ENCODE results near the gene PGA4. TPM values are rescaled to one million over a fixed set of nuclear protein-coding genes. Genes with fewer than 3 reads are reported as not detected.
"Not testable (repeated sequence)": the region's sequence is repeated elsewhere in the genome, so short reads cannot be mapped to it uniquely, and the experiment has no call there.

PGA4 gene
- total RNA-seq = not detected

DNA sequence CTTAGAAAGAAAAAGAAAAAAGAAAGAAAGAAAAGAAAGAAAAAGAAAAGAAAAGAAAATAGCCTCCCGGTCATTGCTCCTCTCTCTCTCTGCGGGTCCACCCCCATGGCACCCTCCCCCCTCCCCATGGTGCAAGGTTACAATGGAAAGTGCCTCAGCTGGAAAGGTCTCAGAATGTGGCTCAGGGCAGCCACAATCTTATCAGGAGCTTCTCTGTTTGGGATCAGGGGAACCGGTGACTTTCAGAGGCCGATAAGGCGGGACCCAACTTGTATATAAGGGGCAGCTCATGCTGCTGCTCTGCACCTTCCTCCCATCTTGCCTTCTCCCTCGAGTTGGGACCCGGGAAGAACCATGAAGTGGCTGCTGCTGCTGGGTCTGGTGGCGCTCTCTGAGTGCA is at the start of gene PGA4:
TSS of gene PGA4 (plus strand) at position 301 of the 400 bp plus-strand sequence. CDS start at position 355, 54 bp downstream.
- CTCF ChIA-PET, POLR2A ChIA-PET: not testable (repeated sequence)

DNA sequence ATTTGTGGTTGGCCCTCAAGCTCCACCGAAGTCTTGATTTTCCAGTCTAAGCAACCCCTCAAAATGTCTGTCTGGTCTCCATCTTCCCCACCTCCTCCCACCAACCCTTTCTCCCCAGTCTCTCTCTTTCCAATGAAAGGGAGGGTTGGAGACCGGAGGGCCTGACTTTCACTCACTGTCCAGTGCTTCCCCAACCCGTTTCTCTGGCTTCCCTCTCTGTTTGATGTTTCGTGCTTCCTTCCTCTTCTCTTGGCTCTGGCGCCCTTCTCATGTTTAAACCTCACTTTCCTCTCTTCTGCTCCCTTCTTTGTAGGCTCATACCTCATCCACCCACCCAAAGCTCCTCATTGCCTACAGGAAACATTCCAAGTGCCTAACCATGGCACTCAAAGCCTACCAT is 49.8 kb upstream of the PGA4 start:
- POLR2A ChIA-PET = no interaction called here
- CTCF ChIA-PET = interaction anchor here (0.5 to 4.2 kb wide), 2 partner anchors 15 to 1316 kb away, joined by 4 to 18 read pairs; no protein-coding TSS in a partner anchor

DNA sequence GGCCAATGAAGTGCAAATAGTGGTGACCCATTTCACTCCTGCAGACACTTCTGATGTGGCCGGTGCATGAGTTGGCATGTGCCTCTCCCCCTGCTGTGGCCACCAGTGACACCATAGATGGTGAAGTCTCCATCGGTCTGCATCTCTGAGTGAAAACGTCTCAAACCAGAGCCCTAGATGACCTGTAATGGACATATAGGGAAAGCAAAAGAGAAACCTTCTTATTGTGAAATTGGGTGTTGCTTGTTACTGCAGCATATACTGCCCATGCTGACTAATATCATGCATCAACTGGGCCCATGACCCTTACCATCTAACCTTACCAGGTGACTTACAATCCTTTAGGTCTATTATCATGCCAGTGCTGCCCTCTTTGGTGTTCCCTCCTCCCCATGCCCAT is 49.3 kb upstream of the PGA4 start:
- ChIA-PET POLR2A (no interaction called here), CTCF (no interaction called here)

DNA sequence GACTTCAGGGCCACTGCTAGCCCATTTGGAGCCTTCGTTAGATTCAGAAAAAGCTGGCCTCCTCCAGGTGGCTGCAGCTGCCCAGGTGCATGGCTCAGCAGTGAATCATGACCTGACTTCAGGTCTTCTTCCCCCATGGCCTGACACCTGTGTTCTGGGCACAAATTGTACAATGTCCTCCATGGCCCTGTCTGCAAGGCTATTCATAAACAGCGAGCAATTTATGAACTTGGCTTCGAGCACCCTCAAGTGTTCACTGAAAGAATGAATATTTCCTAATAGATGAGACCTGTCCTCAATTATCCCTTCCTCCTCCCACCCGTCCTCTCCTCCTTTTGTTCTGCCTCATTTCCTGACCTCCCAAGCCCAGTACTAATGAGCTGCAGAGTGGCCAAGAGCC is 48.7 kb upstream of the PGA4 start:
- CTCF ChIA-PET = interaction anchor here (1.4 kb wide), 1 partner anchor 14 kb away, joined by 3 read pairs; no protein-coding TSS in a partner anchor
- POLR2A ChIA-PET = no interaction called here

DNA sequence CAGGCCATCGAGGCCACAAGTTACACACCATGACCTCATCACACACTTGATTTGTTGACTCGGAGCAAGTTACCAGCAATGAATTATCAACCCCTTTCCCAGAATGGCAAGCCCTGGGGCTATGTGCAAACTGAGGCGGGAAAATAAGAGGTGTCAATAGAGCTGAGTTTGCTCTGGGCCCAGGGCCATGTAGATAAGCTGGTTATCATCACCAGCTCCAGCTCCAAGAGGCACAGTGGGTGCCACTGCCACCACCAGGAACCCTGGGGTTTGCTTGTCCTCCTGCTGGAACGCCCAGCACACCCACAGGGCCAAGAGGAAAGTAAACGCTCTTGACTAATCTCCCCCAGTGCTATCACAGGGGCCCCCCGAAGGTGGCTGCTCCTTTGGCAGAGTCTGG is 47.9 kb upstream of the PGA4 start:
- ChIA-PET POLR2A (no interaction called here), CTCF (interaction anchor here (1.4 kb wide), 1 partner anchor 15 kb away, joined by 3 read pairs; no protein-coding TSS in a partner anchor)

DNA sequence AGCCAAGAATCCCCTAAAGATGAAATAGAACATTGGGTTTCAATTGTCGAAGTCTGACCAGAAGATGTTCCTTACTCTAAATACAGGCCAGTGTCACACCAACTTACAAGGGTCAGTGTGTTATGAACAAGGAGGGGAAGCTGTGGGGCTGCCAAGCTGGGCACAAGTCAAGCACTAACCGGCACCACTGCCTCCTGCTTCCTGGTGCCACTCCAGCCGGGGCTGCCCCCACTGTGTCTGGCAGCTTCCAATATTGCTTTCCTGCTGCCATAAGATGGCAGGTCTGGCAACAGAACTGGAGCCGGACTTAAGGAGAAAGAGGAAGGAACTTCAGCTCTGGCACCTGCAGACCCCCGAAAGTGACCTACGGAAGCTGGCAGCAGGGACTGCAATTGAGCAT is 47.2 kb upstream of the PGA4 start:
- POLR2A ChIA-PET = no interaction called here
- CTCF ChIA-PET = interaction anchor here (0.5 kb wide), 1 partner anchor 21 kb away, joined by 4 read pairs; no protein-coding TSS in a partner anchor

DNA sequence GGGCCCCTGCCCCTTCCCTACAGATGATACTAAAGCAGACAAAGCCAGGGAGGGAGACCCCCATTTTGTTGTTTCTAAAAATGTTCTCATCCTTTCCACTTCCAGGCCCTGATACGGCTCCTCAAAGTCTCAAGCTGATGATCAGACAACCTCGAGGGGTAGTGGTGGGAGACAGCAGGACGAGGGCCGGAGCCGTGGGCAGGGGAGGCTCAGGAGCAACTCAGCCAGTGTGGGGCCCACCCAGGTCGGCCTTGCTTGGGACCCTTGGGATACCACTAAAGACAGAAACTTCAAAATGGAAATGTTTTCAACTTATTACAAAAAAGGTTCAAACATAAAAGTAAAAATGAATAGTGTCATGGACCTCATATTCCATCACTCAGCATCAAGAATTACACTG is 45.7 kb upstream of the PGA4 start:
- ChIA-PET POLR2A (no interaction called here), CTCF (no interaction called here)

DNA sequence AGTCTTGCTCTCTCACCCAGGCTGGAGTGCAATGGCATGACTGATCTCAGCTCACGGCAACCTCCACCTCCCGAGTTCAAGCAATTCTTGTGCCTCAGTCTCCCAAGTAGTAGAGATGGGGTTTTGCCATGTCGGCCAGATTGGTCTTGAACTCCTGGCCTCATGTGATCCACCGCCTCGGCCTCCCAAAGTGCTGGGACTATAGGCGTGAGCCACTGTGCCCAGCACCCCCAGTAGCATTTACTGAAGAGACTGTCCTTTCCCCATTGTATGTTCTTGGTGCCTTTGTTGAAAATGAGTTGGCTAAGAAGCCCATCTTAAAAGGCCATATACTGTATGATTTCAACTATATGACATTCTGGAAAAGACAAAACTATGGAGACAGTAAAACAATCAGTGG is 41.9 kb upstream of the PGA4 start:
- POLR2A ChIA-PET, CTCF ChIA-PET: not testable (repeated sequence)

DNA sequence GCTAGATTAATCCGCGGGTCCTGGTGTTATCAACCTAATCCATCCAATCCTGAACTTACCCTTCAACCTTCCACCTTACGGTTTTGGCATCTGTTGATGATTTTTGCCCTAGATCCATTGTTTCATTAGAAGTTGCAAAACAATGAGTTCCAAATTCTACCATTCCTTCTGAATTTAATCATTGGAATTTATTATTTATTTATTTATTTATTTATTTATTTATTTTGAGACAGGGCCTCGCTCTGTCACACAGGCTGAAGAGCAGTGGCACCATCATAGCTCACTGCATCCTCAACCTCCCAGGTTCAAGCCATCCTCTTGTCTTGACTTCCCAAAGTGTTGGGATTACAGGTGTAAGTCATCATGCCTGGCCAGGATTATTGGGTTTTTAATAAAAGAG is 40.7 kb upstream of the PGA4 start:
- CTCF ChIA-PET = no interaction called here
- POLR2A ChIA-PET = no interaction called here

DNA sequence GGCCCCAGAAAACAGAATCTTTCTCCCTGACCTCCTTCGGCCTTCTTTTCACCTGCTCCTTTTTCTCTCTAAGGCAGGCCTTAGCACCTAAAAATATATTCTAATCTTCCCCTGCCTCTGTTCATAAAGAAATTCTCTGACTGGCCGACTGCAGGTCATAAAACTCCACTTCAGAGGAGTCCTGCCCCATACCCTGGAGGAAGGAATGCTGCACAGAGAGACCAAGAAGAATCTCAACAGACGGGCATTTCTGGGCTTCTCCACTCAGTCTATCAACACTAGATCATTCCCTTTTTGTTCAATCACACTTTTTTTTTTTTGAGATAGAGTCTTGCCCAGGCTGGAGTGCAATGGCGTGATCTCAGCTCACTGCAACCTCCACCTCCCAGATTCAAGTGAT is 38.5 kb upstream of the PGA4 start:
- CTCF ChIA-PET = no interaction called here
- POLR2A ChIA-PET = no interaction called here

DNA sequence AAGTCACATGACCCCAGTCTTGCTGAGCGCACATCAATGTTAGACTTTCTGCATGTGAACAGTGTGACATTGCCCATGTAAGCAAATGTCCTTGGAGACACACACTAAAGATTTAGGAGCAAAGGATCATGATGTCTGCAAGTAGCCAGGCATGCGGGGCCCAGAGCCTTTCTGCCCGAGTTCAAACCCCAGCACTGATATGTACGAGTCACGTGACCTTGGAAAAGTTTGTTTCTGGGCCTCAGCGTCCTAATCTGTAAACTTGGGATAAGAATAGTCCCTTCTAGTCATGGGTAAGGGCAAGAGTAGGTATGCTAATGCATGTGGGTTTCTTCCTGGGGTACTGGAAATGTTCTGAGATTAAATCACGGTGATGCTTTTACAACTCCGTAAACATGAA is 35.6 kb upstream of the PGA4 start:
- ChIA-PET POLR2A (interaction anchor here (0.6 kb wide), 2 partner anchors 26 to 451 kb away, joined by 3 to 4 read pairs; no protein-coding TSS in a partner anchor), CTCF (interaction anchor here (0.8 to 2.7 kb wide), 11 partner anchors 16 to 355 kb away, joined by 3 to 18 read pairs (median 8); partner anchors contain the start of genes CD6 and VPS37C)

DNA sequence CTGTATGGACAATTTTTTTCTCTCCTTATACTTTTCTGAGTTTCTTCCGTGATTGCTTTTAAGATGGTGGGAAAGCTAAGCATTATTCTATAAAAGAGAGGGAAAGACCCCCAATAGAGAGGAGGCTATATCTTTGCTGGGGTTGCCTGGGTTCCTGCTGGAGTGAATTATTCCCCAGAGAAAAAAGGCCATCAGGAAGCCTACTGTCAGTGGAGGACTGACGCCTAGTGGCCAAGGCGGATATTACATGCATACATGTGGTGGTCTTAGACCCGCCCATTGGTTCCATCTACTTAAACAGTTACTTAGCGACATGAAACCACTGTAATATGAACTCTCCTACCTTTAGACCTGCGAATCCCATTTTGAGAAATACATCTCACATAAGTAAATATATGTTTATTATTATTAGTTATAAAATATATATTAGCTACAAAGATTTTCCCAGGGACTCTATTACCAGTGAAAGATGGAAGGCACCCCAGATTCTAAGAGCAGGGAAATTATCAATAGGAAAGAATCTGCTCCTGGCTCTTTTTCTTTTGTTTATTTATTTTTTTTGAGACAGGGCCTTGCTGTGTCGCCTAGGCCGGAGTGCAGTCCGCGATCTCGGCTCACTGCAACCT is 34.5 kb upstream of the PGA4 start:
- POLR2A ChIA-PET = no interaction called here
- CTCF ChIA-PET = interaction anchor here (0.8 to 2.7 kb wide), 17 partner anchors 16 to 356 kb away, joined by 3 to 18 read pairs (median 4); partner anchors contain the start of genes CD6, PGA3, TMEM132A and VPS37C

DNA sequence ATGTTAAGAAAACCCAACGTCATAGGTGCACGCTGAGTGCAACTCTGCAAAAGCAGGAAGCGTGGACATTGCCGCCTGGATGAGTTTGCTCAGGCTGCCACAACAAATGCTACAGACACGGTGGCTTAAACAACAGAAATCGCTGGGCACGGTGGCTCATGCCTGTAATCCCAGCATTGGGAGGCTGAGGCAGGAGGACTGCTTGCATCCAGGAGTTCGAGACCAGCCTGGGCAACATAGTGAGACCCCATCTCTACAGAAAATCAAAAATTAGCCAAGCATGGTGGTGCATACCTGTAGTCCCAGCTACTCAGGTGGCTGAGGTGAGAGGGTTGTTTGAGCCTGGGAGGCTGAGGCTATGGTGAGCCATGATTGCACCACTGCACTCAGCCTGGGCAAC is 32.2 kb upstream of the PGA4 start:
- CTCF ChIA-PET = interaction anchor here (0.9 kb wide), 1 partner anchor 361 kb away, joined by 3 read pairs; no protein-coding TSS in a partner anchor
- POLR2A ChIA-PET = no interaction called here

DNA sequence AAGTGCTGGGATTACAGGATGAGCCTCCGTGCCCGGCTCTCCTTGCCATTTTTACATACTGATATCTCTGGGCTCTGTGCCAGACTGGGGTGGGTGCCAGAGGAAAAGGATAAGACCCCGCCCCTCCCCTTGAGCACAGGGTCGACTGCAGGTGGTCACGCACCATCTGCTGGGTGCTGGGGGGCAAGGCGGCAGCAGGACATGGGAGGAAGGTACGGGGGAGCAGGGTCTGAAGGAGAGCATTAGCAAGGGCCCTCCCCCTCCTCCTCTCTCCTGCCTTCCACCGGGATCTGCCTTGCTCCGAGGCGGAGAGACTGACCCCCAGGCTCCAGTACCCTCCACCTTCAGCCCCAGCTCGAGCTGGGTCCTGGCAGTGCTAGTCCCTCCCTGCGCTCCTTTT is 28.6 kb upstream of the PGA4 start:
- ChIA-PET POLR2A (no interaction called here), CTCF (no interaction called here)

DNA sequence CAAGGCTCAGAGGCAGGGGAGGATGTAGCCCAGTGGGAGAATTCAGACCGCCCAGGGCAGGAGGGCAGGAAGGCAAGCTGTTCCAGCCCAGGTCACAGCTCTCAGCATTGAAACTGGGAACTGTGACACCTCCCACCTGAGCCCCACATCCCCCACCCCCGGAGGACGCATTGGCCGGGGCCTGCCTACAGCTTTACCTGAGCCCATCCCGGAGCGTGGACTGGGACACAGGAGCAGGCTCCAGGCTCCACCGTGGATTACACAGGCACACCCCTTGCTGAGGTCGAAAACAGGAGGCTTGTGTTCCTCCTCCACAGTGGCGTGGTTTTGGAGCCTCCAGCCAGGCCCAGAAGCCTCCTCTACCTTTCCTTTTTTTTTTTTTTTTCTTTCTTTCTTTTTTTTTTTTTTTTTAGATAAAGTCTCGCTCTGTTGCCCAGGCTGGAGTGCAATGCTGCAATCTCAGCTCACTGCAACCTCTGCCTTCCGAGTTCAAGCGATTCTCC is 27.9 kb upstream of the PGA4 start:
- POLR2A ChIA-PET = interaction anchor here (0.5 kb wide), 1 partner anchor 118 kb away, joined by 5 read pairs; no protein-coding TSS in a partner anchor
- CTCF ChIA-PET = no interaction called here

DNA sequence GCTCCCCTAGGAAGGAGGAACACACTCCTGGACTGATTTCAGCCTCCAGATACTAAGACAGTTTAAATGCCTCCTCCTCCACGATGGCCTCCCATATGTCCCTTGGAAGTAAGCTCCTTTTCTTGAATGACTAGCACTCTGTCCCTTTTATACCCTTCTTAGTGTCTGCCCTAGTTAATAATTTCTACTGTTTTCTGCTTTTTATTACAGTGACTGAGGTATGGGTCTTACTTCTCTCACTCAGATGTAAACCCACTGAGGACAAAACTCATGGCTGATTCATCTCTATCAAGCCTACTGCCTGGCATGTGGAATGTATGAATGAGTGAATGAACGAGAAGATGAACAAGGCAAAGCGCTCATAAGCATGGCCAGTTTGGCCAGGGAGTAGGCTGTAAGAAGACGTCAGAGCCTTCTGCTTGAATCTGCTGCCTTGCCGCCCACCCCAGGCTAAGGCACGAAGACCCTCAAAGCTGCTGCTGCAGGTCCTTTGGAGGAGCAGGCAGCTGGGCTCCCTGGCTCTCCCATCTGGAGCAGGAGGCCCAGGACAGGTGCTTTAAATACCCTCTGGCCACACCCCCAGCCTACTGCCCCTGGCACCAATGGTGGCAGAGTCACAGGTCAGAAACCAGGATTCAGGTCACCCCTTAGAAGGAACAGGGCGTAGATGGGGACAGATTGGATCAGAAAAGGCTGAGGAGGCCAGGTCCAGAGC is 27.0 kb upstream of the PGA4 start:
- ChIA-PET POLR2A (interaction anchor here (0.5 kb wide), 1 partner anchor 117 kb away, joined by 5 read pairs; no protein-coding TSS in a partner anchor), CTCF (no interaction called here)

DNA sequence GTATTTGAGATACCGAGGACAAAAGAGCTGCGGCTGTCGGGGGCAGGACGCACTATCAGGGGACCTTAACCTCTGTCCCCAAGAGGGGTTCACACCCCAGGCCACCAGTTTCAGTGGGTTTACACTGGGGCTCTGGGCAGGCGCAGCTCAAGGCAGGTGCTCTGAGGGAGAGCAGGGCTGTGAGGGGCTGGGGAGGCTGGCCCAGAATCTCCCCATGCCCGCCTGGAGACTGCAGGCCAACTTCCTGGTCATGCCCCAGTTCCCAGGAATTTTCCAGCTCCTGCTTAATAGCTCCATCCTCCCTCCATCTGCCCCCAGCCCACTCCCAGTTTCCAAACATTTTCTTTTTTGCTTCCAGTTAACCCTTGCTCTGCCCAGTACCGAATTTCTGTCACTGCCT is 26.4 kb upstream of the PGA4 start:
- ChIA-PET POLR2A (no interaction called here), CTCF (no interaction called here)

DNA sequence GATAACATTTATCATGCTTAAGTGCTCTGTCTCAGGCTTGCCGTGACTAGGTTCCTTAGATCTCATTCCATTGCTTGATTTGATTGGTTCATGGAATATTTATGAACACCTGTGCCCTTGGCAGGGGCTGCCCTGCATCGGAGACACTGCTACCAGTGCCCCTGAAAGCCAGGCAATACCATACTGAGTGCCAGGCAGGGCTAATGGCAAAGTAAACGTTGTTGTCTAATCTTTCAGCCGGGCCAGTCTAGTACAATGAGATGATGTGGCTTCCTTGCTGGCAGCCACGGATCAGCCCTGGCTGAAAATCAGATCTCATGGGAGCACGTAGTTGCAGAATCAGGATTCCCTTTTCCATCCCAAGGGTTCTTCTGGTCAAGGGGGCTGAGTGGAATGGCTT is 23.8 kb upstream of the PGA4 start:
- POLR2A ChIA-PET = no interaction called here
- CTCF ChIA-PET = no interaction called here

DNA sequence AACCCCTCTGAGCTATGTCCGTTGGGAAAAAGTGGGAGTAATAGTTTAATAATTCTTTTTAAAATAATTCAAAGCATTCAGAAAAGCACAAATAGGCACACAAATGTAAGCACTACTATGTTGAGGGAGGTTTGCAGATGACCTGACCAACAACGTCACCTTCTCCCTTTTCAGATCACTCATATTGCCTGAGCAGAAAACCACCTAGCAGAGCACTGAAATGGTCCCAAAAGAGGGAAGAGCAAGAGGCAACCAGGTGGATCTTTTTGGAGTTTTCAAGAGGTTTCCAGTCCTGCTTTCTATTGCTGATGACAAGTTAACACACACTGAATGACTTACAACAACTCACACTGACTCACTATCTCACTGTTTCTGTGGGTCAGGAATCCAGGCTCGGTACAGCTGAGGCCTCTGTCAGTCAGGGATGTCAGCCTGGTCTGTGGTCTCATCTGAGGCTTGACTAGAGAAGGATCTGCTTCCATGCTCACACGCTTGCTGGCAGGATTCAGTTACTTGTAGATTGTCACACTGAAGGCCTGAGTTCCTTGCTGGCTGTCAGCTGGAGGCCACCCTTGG is 23.1 kb upstream of the PGA4 start:
- ChIA-PET CTCF (no interaction called here), POLR2A (no interaction called here)

DNA sequence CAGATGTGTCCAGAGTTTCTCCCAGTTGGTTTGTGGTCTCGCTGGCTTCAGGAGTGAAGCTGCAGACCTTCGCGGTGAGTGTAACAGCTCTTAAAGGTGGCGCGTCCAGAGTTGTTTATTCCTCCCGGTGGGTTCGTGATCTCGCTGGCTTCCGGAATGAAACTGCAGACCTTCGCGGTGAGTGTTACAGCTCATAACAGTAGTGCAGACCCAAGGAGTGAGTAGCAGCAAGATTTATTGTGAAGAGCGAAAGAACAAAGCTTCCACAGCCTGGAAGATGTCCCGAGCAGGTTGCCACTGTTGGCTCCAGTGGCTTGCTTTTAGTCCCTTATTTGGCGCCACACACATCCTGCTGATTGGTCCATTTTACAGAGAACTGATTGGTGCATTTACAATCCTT is 20.7 kb upstream of the PGA4 start:
- ChIA-PET CTCF (no interaction called here), POLR2A (no interaction called here)
